ENCODE measurements around the gene SLC24A5. TPM values are rescaled to one million over a fixed set of nuclear protein-coding genes. Genes with fewer than 3 reads are reported as not detected.

Gene SLC24A5
- not detected in 2 replicates for total RNA-seq
- polyA plus RNA-seq (2012) = not detected

GRCh38 chr15:48120745-48121144 lies at the start of gene SLC24A5:
SLC24A5 (plus strand) TSS chr15:48120990; CDS start chr15:48121045, 55 bp downstream.
- DNase-seq (ENCODE audit: low read depth) = no peak

- DNase-seq (ENCODE audit: low read depth) = no peak
These were observed 47.8 kb upstream of the SLC24A5 start for GRCh38 chr15:48072941-48073340.

DNA sequence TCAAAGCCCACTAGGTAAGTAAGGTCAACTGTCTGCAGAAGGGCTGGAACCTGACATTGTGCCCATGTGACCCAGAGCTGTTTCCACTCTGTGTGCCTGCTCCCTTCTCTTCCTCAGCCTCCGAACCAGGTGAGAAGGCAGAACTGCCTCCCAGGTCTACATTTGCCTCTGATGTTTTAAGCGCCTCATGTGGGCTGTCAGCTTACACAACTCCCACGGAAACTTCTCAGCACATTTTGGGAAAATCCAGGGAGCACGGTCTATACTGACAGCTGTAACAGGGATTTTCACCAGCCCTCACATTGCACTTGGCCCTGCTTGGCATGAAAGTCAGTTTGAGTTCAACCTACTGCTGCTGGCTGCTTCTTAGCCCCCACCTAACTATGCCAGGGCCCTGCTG lies 46.9 kb upstream of the SLC24A5 start:
- DNase-seq (ENCODE audit: low read depth) = no peak

- DNase-seq (ENCODE audit: low read depth) = peak; percentile 88
These were observed 44.3 kb upstream of the SLC24A5 start for GRCh38 chr15:48076454-48076853.

- DNase-seq (ENCODE audit: low read depth) = no peak
These were observed 43.1 kb upstream of the SLC24A5 start for GRCh38 chr15:48077616-48078184.

DNA sequence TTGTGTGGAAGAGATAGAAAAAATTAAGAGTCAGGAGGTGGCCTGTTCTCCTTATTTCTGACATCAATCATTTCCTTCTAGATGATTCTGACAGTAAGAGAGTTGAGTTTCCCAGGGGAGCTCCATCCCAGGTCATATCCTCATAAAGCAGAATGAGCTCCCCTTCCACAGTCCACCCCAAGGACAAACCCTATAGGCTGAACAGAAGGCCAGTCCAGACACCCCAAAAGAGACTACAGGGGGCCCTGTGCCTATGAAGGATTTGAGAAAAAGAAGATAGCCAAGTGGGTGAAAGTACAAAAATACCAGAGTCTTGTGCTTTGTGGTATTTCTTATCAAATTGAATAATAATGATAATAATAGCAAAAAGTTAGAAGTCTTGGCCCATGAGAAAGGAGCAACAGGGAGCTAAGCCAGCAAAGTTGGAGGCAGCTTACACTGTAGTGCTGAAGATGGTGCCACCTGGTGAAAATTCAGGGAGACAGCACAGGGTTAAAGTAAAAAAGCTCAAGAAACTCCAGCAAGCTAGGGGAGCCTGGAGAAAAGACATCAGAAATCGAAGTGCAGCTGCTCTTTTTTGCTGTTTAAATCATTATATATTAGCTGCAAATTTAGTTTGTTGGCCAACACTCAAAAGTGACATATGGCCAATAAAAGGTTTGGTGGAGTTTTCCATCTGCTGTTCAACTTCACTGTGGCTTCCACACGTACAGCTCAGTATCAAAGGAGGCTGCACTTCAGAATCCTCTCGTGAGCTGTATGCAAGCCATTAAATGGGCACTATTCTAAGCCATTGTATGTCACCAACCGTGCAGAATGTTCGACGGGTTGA lies 35.8 kb upstream of the SLC24A5 start:
- peak; percentile 59 for DNase-seq (ENCODE audit: low read depth)

GRCh38 chr15:48085591-48085930 lies 35.2 kb upstream of the SLC24A5 start:
- DNase-seq (ENCODE audit: low read depth) = no peak

GRCh38 chr15:48086133-48086532 lies 34.7 kb upstream of the SLC24A5 start:
- peak; percentile 69 for DNase-seq (ENCODE audit: low read depth)

DNA sequence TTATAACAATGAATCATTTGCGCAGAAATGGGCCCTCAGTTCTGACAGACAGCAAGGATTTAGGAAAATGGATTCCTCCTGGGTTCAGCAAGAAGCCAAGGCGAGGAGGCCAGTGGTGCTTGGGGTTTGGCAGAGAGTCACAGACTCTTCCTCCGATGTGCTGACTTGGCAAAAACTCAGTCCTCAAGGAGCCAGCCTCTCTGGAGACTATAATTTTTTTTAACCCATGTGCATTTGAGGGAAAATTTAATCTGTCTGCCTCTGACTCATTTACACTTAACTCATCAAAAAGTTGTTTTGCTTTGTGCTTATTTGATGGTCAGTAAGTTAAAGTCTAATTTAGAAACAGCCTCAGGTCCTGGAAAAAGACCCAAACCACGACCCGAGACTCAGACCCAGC lies 34.2 kb upstream of the SLC24A5 start:
- peak; percentile 73 for DNase-seq (ENCODE audit: low read depth)

DNA sequence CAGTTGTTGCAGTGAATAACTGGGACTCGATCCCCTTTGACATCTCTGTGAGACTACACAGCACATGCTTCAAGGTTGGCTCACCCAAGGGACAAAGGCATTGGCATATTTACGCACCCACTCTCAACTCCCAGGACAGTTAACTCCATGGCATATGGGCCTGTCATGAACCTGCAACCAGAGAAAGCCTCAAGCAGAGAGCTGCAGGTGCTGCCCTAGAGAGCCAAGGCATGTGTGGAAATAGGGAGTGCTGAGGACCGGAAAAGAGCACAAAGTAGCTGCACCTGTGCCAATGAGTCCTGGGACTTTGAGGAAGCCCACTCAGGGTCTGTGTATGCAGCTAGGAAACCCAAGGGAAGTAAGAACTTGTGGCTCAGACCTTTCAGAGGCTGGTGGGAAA lies 32.9 kb upstream of the SLC24A5 start:
- DNase-seq (ENCODE audit: low read depth) = no peak

GRCh38 chr15:48089702-48090101 lies 31.1 kb upstream of the SLC24A5 start:
- DNase-seq (ENCODE audit: low read depth) = no peak

- DNase-seq (ENCODE audit: low read depth) = no peak
These were observed 30.7 kb upstream of the SLC24A5 start for GRCh38 chr15:48090115-48090514.

- DNase-seq (ENCODE audit: low read depth) = peak; percentile 63
These were observed 30.1 kb upstream of the SLC24A5 start for GRCh38 chr15:48090666-48091065.

- DNase-seq (ENCODE audit: low read depth) = no peak
These were observed 29.3 kb upstream of the SLC24A5 start for GRCh38 chr15:48091522-48091921.

DNA sequence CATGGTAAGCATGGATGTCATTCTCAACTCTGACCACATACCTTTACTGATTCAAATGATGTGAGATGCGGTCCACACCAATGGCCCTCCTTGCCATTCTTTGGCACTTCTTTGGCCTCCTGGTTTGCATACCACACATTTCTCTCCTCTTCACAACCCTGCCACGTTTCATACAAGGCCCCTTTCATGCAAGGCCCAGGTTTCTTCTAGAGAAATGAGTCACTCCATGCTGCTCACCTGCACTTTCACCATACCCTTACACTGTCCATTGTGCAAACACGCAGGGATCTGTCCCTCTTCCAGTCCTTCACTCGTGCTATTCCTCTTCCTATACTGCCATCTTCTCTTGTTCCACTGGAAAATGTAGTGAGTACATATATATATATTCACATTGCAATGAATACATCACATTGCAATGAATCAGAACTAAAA lies 24.4 kb upstream of the SLC24A5 start:
- DNase-seq (ENCODE audit: low read depth) = no peak

GRCh38 chr15:48096813-48097212 lies 24.0 kb upstream of the SLC24A5 start:
- DNase-seq (ENCODE audit: low read depth) = peak; percentile 41

GRCh38 chr15:48097264-48097663 lies 23.5 kb upstream of the SLC24A5 start:
- DNase-seq (ENCODE audit: low read depth) = no peak

DNA sequence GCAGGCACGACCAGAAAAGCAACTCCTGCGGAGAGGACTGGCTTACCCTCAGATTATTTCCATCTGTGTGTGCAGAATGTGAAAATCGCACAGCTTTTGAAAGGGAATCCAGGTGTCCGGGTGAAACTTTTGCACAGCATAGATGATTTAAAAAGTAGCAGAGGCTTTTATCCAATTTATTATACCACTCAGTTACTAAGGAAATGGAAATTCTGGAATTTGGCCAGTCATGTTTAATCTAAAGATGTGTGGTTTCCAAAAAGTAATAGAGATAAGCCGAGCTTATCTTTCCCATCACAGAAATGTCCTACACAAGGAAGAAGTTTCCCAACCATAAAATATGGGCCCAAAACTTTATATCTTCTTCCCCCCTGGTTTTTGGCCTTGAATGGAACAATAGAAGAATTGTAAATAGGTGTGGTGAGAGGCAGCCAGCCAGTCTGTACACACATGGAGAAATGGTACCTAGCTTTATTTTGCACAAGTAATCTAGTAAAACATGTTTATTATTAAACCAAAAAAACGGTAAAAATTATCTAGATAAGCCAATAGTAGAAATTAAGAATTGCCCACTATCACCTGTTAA lies 19.3 kb upstream of the SLC24A5 start:
- DNase-seq (ENCODE audit: low read depth) = no peak

DNA sequence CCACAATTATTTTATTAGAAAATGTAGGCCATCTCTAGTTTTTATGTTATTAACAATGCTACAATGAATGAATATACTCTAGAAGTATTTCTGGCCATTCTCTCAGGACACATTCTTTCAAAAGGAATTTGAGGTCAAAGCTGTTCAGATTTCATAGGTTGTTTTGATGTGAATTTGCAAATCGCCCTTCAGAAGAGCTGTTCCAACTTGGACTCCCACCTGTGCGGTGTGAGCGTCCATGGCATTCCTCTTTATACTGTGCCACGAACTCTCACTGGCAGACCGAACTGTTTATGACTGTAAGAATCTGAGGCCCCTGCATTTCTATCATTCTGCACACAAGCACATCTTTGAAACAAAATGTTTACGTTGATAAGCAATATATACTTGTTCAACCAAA lies 18.6 kb upstream of the SLC24A5 start:
- no peak for DNase-seq (ENCODE audit: low read depth)

DNA sequence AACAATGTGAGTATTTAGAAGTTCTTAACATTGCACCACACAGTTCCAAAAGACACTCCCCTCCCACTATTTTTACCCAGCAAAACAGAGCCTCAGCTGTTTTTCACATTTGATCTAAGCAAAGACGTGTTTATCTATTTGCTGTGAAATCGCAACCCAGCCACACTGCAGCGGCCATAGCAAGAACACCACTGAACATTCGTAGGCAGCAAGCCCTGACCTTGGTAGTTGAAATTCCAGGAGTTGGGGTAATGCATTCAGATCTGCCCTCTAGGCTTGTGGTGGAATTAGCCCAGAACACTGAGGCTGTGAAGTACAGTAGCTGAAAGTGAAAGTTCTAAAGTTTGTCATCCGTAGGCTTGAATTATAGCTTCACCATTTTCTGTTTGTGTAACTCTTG lies 17.1 kb upstream of the SLC24A5 start:
- DNase-seq (ENCODE audit: low read depth) = no peak

- no peak for DNase-seq (ENCODE audit: low read depth)
These were observed 14.9 kb upstream of the SLC24A5 start for GRCh38 chr15:48105936-48106335.

DNA sequence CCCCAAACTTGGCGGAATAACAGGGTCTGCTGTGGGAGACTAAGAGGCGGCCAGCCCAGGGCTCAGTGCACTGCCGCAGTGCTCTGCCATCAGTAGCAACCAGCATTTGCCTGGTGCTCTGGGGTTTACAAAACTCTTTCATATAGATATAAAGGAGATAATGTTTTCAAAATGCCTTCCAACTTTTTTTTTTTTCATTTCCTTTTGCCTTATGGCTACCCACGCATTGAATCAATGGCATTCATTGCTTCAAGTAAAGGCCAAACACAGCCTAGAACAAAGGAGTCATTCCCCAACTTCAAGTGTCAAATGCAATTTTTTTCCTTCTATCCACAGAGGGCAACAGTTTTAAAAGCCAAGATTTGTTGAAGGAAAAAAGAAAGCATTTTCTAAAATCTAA lies 11.6 kb upstream of the SLC24A5 start:
- DNase-seq (ENCODE audit: low read depth) = no peak

Measured in myocyte (in vitro differentiated cells).